K562 (cell line): ENCODE measurements around the gene FAM149A. TPM values are rescaled to one million over a fixed set of nuclear protein-coding genes. Genes with fewer than 3 reads are reported as not detected.

ENCODE experiments used
- ATF1 ChIP-seq, 2 experiments: fragments of 450-650 bp in 1 of 2; IDR thresholded peaks; 2 replicates each; pipeline ENCODE4 v1.6.1; 2016; ENCODE audit warnings: missing compliant biosample characterization in 1 of 2, missing genetic modification characterization in 1 of 2
- CBFA2T3 ChIP-seq: fragments of 450-650 bp; IDR thresholded peaks from 2 replicates; pipeline ENCODE4 v1.6.1; 2017
- ELK1 ChIP-seq: sonication (generic); formaldehyde crosslinking; IDR thresholded peaks from 2 replicates; pipeline ENCODE4 v1.8.1; 2022; ENCODE audit warnings: missing genetic modification reagents
- ESRRA ChIP-seq: fragments of 450-650 bp; IDR thresholded peaks from 2 replicates; pipeline ENCODE4 v1.6.1; 2014; ENCODE audit warnings: low read depth, mild to moderate bottlenecking, moderate library complexity, borderline replicate concordance
- GATAD2B ChIP-seq: fragments of 450-650 bp; IDR thresholded peaks from 2 replicates; pipeline ENCODE4 v1.6.1; 2017; ENCODE audit warnings: mild to moderate bottlenecking, borderline replicate concordance
- JUND ChIP-seq, 2 experiments: IDR thresholded peaks; 2 replicates in 1 of 2; 3 replicates in 1 of 2; pipeline ENCODE4 v1.6.1; 2011; ENCODE audit warnings: borderline replicate concordance in 2 of 2, low read depth in 2 of 2, low read length in 2 of 2, improper control_type of control experiment in 1 of 2, missing biosample characterization in 1 of 2, missing genetic modification characterization in 1 of 2, missing genetic modification reagents in 1 of 2
- LARP7 ChIP-seq: fragments of 450-650 bp; IDR thresholded peaks from 2 replicates; pipeline ENCODE4 v1.6.1; 2016
- MITF ChIP-seq: IDR thresholded peaks from 2 replicates; pipeline ENCODE4 v1.6.1; 2014; ENCODE audit warnings: antibody characterized with exemption
- NCOA1 ChIP-seq: fragments of 450-650 bp; IDR thresholded peaks from 2 replicates; pipeline ENCODE4 v1.6.1; 2016; ENCODE audit warnings: low read depth
- NCOA2 ChIP-seq, 2 experiments: fragments of 450-650 bp; IDR thresholded peaks; 2 replicates each; pipeline ENCODE4 v1.6.1; 2018; ENCODE audit warnings: mild to moderate bottlenecking in 2 of 2, moderate library complexity in 1 of 2; ENCODE audit not compliant: partially characterized antibody in 2 of 2
- NFE2L1 ChIP-seq: fragments of 450-650 bp; IDR thresholded peaks from 2 replicates; pipeline ENCODE4 v1.6.1; 2016; ENCODE audit warnings: missing genetic modification characterization, low read depth, mild to moderate bottlenecking, missing compliant biosample characterization, moderate library complexity, borderline replicate concordance
- POLR2A ChIP-seq: fragments of 450-650 bp; conservative IDR thresholded peaks from 2 replicates; pipeline ENCODE4 v1.6.1; 2016
- POLR3A ChIP-seq: IDR thresholded peaks from 2 replicates; pipeline ENCODE4 v1.6.1; 2011; ENCODE audit warnings: borderline replicate concordance, mild to moderate bottlenecking, moderate library complexity; ENCODE audit not compliant: insufficient read length, insufficient read depth; ENCODE audit errors: extremely low read depth
- RBM34 ChIP-seq: fragments of 200-400 bp; formaldehyde crosslinking; IDR thresholded peaks from 2 replicates; pipeline ENCODE4 v1.6.1; 2018; ENCODE audit warnings: low read length, borderline replicate concordance; ENCODE audit not compliant: insufficient read depth
- SUPT5H ChIP-seq: fragments of 450-650 bp; IDR thresholded peaks from 2 replicates; pipeline ENCODE4 v1.6.1; 2016
- ZNF124 ChIP-seq: sonication (generic); formaldehyde crosslinking; IDR thresholded peaks from 2 replicates; pipeline ENCODE4 v1.8.1; 2022; ENCODE audit warnings: missing genetic modification reagents
- ZNF609 ChIP-seq: sonication (generic); formaldehyde crosslinking; IDR thresholded peaks from 2 replicates; pipeline ENCODE4 v1.8.1; 2023; ENCODE audit warnings: missing genetic modification reagents, mild to moderate bottlenecking, borderline replicate concordance
- ZNF75A ChIP-seq: fragments of 450-650 bp; formaldehyde crosslinking; IDR thresholded peaks from 2 replicates; pipeline ENCODE4 v1.4.0; 2020; ENCODE audit warnings: mild to moderate bottlenecking
- polyA plus RNA-seq, 8 experiments: library from polyadenylated mRNA; depleted of rRNA in 4 of 8; stranded (reverse) in 5 of 8; unstranded in 3 of 8; fragments of >200 nt; fragmentation: Nextera tagmentation in 2 of 8; fragmentation: Illumina TruSeq in 1 of 8; extraction: Ambion mirVana in 2 of 8; extraction: Trizol in 1 of 8; gene quantifications; 2 replicates each; pipeline versions ENCODE4 v1.2.1 to v1.2.3, GENCODE V29; 2011 to 2014; ENCODE audit warnings: inconsistent platforms in 1 of 8, missing spikeins in 1 of 8
- total RNA-seq, 7 experiments: library from RNA; depleted of rRNA in 6 of 7; stranded (reverse); fragments of >200 nt in 6 of 7; fragmentation: Illumina TruSeq in 2 of 7; extraction: Trizol in 2 of 7; gene quantifications; 2 replicates each; pipeline versions ENCODE4 v1.2.1 to v1.2.3, GENCODE V29; 2011 to 2021; ENCODE audit warnings: low replicate concordance in 1 of 7

FAM149A gene
- total and polyA plus RNA-seq, 9 of the 15 experiments (the other 6 are each of a cell fraction or from before 2014, with no cell fraction given): not detected

GRCh38 chr4:186191200-186192065 is 86.9 kb downstream of the FAM149A start, which contains the start of gene CYP4V2 (continued):
- no peak for TF ChIP-seq ZNF609 (CRISPR knock-in tag)
- peak; percentile 92; the same call in 1 of the 2 replicates for TF ChIP-seq RBM34
- 0 out of 2 replicates have a peak, but pooled peaks have one; percentile 8 for TF ChIP-seq ATF1 (CRISPR knock-in tag; IDR thresholded peaks at IDR 0.05)
- peak; percentile 90 for TF ChIP-seq ATF1 (tag; IDR thresholded peaks at IDR 0.05)
- peak; percentile 26; the same call in 1 of the 2 replicates for TF ChIP-seq CBFA2T3
- no peak for TF ChIP-seq NFE2L1 (tag)
- peak; percentile 78 for TF ChIP-seq SUPT5H
- TF ChIP-seq ZNF75A (CRISPR knock-in tag): no peak
- peak; percentile 99 for TF ChIP-seq GATAD2B
- no peak for TF ChIP-seq ZNF124 (CRISPR knock-in tag)
- no peak for TF ChIP-seq LARP7
- TF ChIP-seq POLR2A: peak; percentile 86
- TF ChIP-seq NCOA1: 0 out of 2 replicates have a peak, but pooled peaks have one; percentile 61
- TF ChIP-seq JUND (IDR thresholded peaks at IDR 0.05; ENCODE audit: borderline replicate concordance, low read depth, low read length): peak; percentile 29; the same call in 1 of the 2 replicates
- no peak; the same call in 2 of the 3 replicates for TF ChIP-seq JUND (tag; IDR thresholded peaks at IDR 0.05; ENCODE audit: borderline replicate concordance, low read depth, low read length)
- TF ChIP-seq NCOA2 (IDR thresholded peaks at IDR 0.05; ENCODE audit: partially characterized antibody in 2 of 2): no peak
- TF ChIP-seq ESRRA: peak; percentile 98
- TF ChIP-seq POLR3A: no peak
- TF ChIP-seq ELK1: no peak
- 0 out of 2 replicates have a peak, but pooled peaks have one; percentile 6 for TF ChIP-seq MITF
